ENCODE measurements around the gene APLNR.
A peak's percentile ranks its signal among the peaks of the same experiment; 100 is the strongest.

APLNR gene

GRCh38 chr11:57235761-57236703 is 1.0 kb downstream of the APLNR start:
- no peaks in the 10 kb centered on the region for H3K9me3 ChIP-seq (ENCODE audit: control insufficient read depth in 2 of 2, low read length in 2 of 2)
- H3K36me3 ChIP-seq (ENCODE audit: control insufficient read depth in 2 of 2, insufficient read depth in 2 of 2, low read length in 2 of 2): no peaks in the 10 kb centered on the region
- no peaks in the 10 kb centered on the region for H3K4me1 ChIP-seq (ENCODE audit: control insufficient read depth in 2 of 2, insufficient read depth in 2 of 2, low read length in 2 of 2)
- H3K27me3 ChIP-seq (ENCODE audit: control insufficient read depth in 2 of 2, insufficient read depth in 2 of 2, low read length in 2 of 2): no peaks in the 10 kb centered on the region
- no peak overlapping the region for H3K27ac ChIP-seq (ENCODE audit: low read depth in 2 of 2, low read length in 2 of 2)
- no peak overlapping the region for H3K9ac ChIP-seq (ENCODE audit: low read depth in 1 of 2, low read length in 2 of 2)
- H3K4me3 ChIP-seq (ENCODE audit: low read length in 2 of 2): peak overlapping the region in 1 of 2 donors; percentile 20

DNA sequence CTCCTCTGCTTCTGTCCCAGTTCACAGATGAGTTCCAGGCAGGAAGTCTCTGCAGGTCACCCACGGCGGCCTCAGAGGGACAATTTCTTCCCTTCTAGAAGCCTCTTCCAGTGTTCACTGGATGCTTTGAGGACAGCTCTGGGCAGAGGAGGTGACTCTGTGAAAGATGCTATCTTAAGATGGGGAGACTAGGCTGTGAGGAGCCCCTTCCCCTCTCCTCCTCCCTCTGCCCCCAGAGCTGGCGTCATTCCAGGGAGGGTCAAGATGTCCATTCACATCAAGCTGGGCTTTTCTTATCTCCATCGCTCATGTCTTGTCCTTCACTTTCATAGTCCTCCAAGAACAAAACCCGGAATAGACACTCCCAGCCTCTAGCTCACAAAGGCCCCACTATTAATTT is 3.3 kb downstream of the APLNR start:
- Histone ChIP-seq H3K9ac (ENCODE audit: low read depth in 1 of 2, low read length in 2 of 2) (no peak overlapping the region), H3K9me3 (ENCODE audit: control insufficient read depth in 2 of 2, low read length in 2 of 2) (no peaks in the 10 kb centered on the region), H3K27ac (ENCODE audit: low read depth in 2 of 2, low read length in 2 of 2) (no peak overlapping the region), H3K4me3 (ENCODE audit: low read length in 2 of 2) (no peak overlapping the region), H3K27me3 (ENCODE audit: control insufficient read depth in 2 of 2, insufficient read depth in 2 of 2, low read length in 2 of 2) (no peaks in the 10 kb centered on the region), H3K4me1 (ENCODE audit: control insufficient read depth in 2 of 2, insufficient read depth in 2 of 2, low read length in 2 of 2) (no peaks in the 10 kb centered on the region), H3K36me3 (ENCODE audit: control insufficient read depth in 2 of 2, insufficient read depth in 2 of 2, low read length in 2 of 2) (no peaks in the 10 kb centered on the region)

GRCh38 chr11:57231539-57232253 is 5.4 kb downstream of the APLNR start:
- Histone ChIP-seq H3K36me3 (ENCODE audit: control insufficient read depth in 2 of 2, insufficient read depth in 2 of 2, low read length in 2 of 2) (no peaks in the 10 kb centered on the region), H3K4me3 (ENCODE audit: low read length in 2 of 2) (no peak overlapping the region), H3K9me3 (ENCODE audit: control insufficient read depth in 2 of 2, low read length in 2 of 2) (no peaks in the 10 kb centered on the region), H3K27ac (ENCODE audit: low read depth in 2 of 2, low read length in 2 of 2) (no peak overlapping the region), H3K4me1 (ENCODE audit: control insufficient read depth in 2 of 2, insufficient read depth in 2 of 2, low read length in 2 of 2) (no peaks in the 10 kb centered on the region), H3K9ac (ENCODE audit: low read depth in 1 of 2, low read length in 2 of 2) (no peak overlapping the region), H3K27me3 (ENCODE audit: control insufficient read depth in 2 of 2, insufficient read depth in 2 of 2, low read length in 2 of 2) (no peaks in the 10 kb centered on the region)

- H3K27me3 ChIP-seq (ENCODE audit: control insufficient read depth in 2 of 2, insufficient read depth in 2 of 2, low read length in 2 of 2): no peaks in the 10 kb centered on the region
- no peak overlapping the region for H3K27ac ChIP-seq (ENCODE audit: low read depth in 2 of 2, low read length in 2 of 2)
- H3K9ac ChIP-seq (ENCODE audit: low read depth in 1 of 2, low read length in 2 of 2): no peak overlapping the region
- H3K9me3 ChIP-seq (ENCODE audit: control insufficient read depth in 2 of 2, low read length in 2 of 2): no peaks in the 10 kb centered on the region
- H3K4me3 ChIP-seq (ENCODE audit: low read length in 2 of 2): no peak overlapping the region
- no peaks in the 10 kb centered on the region for H3K36me3 ChIP-seq (ENCODE audit: control insufficient read depth in 2 of 2, insufficient read depth in 2 of 2, low read length in 2 of 2)
- H3K4me1 ChIP-seq (ENCODE audit: control insufficient read depth in 2 of 2, insufficient read depth in 2 of 2, low read length in 2 of 2): no peaks in the 10 kb centered on the region
These were observed 6.1 kb downstream of the APLNR start for GRCh38 chr11:57230791-57231538.

- H3K27ac ChIP-seq (ENCODE audit: low read depth in 2 of 2, low read length in 2 of 2): no peak overlapping the region
- no peak overlapping the region for H3K4me3 ChIP-seq (ENCODE audit: low read length in 2 of 2)
- H3K9ac ChIP-seq (ENCODE audit: low read depth in 1 of 2, low read length in 2 of 2): no peak overlapping the region
- H3K4me1 ChIP-seq (ENCODE audit: control insufficient read depth in 2 of 2, insufficient read depth in 2 of 2, low read length in 2 of 2): no peaks in the 10 kb centered on the region
- H3K36me3 ChIP-seq (ENCODE audit: control insufficient read depth in 2 of 2, insufficient read depth in 2 of 2, low read length in 2 of 2): no peaks in the 10 kb centered on the region
- no peaks in the 10 kb centered on the region for H3K9me3 ChIP-seq (ENCODE audit: control insufficient read depth in 2 of 2, low read length in 2 of 2)
- H3K27me3 ChIP-seq (ENCODE audit: control insufficient read depth in 2 of 2, insufficient read depth in 2 of 2, low read length in 2 of 2): no peaks in the 10 kb centered on the region
These were observed 6.7 kb downstream of the APLNR start for GRCh38 chr11:57230316-57230715.

DNA sequence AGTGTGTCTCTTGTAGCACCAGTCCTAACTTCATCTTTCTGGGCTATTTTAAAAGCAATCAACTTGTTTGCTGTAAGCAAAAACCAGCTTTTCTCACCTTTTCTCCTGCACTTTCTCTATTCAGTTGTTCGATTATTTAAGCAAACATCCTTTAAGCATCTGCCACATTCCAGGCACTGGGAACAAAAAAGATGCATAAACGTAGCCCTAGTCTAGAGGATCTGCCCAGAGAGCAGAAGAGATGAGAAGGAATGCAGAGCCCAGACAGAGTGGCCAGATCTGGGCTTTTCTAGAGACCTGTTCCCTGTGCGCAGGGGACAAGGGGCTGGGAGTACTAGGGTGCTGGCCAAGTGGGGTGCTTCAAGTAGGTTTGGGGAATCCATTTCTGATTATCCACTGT is 8.4 kb downstream of the APLNR start:
- Histone ChIP-seq H3K27me3 (ENCODE audit: control insufficient read depth in 2 of 2, insufficient read depth in 2 of 2, low read length in 2 of 2) (no peaks in the 10 kb centered on the region), H3K36me3 (ENCODE audit: control insufficient read depth in 2 of 2, insufficient read depth in 2 of 2, low read length in 2 of 2) (no peaks in the 10 kb centered on the region), H3K9ac (ENCODE audit: low read depth in 1 of 2, low read length in 2 of 2) (no peak overlapping the region), H3K4me1 (ENCODE audit: control insufficient read depth in 2 of 2, insufficient read depth in 2 of 2, low read length in 2 of 2) (no peaks in the 10 kb centered on the region), H3K9me3 (ENCODE audit: control insufficient read depth in 2 of 2, low read length in 2 of 2) (no peaks in the 10 kb centered on the region), H3K27ac (ENCODE audit: low read depth in 2 of 2, low read length in 2 of 2) (no peak overlapping the region), H3K4me3 (ENCODE audit: low read length in 2 of 2) (no peak overlapping the region)

DNA sequence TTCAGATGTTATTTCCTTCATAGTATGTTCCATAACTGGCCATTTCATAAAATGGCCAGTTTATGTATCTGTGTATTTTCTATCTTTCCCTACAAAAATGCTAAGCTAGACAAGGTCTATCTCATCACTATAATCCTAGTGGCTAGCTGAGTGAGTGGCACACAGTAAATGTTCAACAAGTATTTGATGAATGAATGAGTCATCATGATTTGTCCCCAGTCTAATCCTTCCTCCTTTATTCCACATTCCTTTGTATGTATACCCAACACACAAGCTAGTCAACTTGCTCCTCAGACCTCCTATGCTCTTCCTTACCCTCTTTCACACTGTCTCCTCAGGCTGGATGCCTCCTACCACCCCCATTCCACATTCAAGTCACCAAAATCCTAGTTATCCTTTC is 12.5 kb downstream of the APLNR start:
- H3K36me3 ChIP-seq (ENCODE audit: control insufficient read depth in 2 of 2, insufficient read depth in 2 of 2, low read length in 2 of 2): no peaks in the 10 kb centered on the region
- H3K4me3 ChIP-seq (ENCODE audit: low read length in 2 of 2): no peak overlapping the region
- no peaks in the 10 kb centered on the region for H3K9me3 ChIP-seq (ENCODE audit: control insufficient read depth in 2 of 2, low read length in 2 of 2)
- no peaks in the 10 kb centered on the region for H3K27me3 ChIP-seq (ENCODE audit: control insufficient read depth in 2 of 2, insufficient read depth in 2 of 2, low read length in 2 of 2)
- H3K27ac ChIP-seq (ENCODE audit: low read depth in 2 of 2, low read length in 2 of 2): no peak overlapping the region
- no peak overlapping the region for H3K9ac ChIP-seq (ENCODE audit: low read depth in 1 of 2, low read length in 2 of 2)
- H3K4me1 ChIP-seq (ENCODE audit: control insufficient read depth in 2 of 2, insufficient read depth in 2 of 2, low read length in 2 of 2): no peaks in the 10 kb centered on the region

DNA sequence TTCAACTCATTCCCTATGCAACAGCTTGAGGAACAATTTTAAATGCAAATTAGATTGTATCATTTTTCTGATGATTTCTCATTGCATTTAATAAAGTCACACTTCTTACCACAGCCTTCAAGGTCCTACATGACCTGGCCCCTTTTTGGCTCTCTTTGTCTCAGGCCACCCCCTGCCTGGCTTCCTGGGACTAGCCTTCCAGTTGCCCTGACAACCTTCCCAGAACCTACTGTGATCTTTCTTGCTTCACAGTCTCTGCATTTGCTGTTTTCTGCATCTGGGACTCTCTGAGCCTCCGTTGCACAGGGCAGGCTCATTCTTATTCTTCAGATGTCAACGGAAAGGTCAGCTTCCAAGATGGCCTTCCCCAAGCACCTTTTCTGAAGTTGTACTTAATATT is 12.9 kb downstream of the APLNR start:
- Histone ChIP-seq H3K27me3 (ENCODE audit: control insufficient read depth in 2 of 2, insufficient read depth in 2 of 2, low read length in 2 of 2) (no peaks in the 10 kb centered on the region), H3K27ac (ENCODE audit: low read depth in 2 of 2, low read length in 2 of 2) (no peak overlapping the region), H3K4me1 (ENCODE audit: control insufficient read depth in 2 of 2, insufficient read depth in 2 of 2, low read length in 2 of 2) (no peaks in the 10 kb centered on the region), H3K36me3 (ENCODE audit: control insufficient read depth in 2 of 2, insufficient read depth in 2 of 2, low read length in 2 of 2) (no peaks in the 10 kb centered on the region), H3K9me3 (ENCODE audit: control insufficient read depth in 2 of 2, low read length in 2 of 2) (no peaks in the 10 kb centered on the region), H3K9ac (ENCODE audit: low read depth in 1 of 2, low read length in 2 of 2) (no peak overlapping the region), H3K4me3 (ENCODE audit: low read length in 2 of 2) (no peak overlapping the region)

- Histone ChIP-seq H3K27me3 (ENCODE audit: control insufficient read depth in 2 of 2, insufficient read depth in 2 of 2, low read length in 2 of 2) (no peaks in the 10 kb centered on the region), H3K4me3 (ENCODE audit: low read length in 2 of 2) (no peak overlapping the region)
These were observed 13.4 kb downstream of the APLNR start for GRCh38 chr11:57223601-57224000.

DNA sequence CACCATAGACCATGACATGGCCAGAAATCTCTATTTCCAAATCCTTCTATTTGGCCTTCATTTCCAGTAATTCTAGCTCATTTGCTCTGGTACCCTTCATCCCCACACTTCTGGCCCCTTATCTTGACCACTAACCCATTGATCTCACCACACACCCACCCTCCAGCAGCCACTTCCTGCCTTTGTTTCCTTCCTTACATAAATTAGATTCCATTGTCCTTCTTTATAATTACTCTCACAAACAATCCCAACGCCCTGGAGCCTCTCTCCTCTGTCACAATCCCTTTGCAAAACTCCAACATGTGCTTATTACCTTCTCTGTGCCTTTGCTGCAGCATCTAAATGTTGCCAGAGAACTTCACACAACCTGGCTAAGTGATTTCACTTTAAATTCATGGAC is 14.8 kb downstream of the APLNR start:
- Histone ChIP-seq H3K27ac (ENCODE audit: low read depth in 2 of 2, low read length in 2 of 2) (no peak overlapping the region), H3K9ac (ENCODE audit: low read depth in 1 of 2, low read length in 2 of 2) (no peak overlapping the region), H3K4me1 (ENCODE audit: control insufficient read depth in 2 of 2, insufficient read depth in 2 of 2, low read length in 2 of 2) (no peaks in the 10 kb centered on the region), H3K4me3 (ENCODE audit: low read length in 2 of 2) (no peak overlapping the region), H3K36me3 (ENCODE audit: control insufficient read depth in 2 of 2, insufficient read depth in 2 of 2, low read length in 2 of 2) (no peaks in the 10 kb centered on the region), H3K27me3 (ENCODE audit: control insufficient read depth in 2 of 2, insufficient read depth in 2 of 2, low read length in 2 of 2) (no peaks in the 10 kb centered on the region), H3K9me3 (ENCODE audit: control insufficient read depth in 2 of 2, low read length in 2 of 2) (no peaks in the 10 kb centered on the region)

More at GRCh38 chr11:57223601-57224000, 13.4 kb downstream of the APLNR start:
- Histone ChIP-seq H3K36me3 (ENCODE audit: control insufficient read depth in 2 of 2, insufficient read depth in 2 of 2, low read length in 2 of 2) (no peaks in the 10 kb centered on the region), H3K9me3 (ENCODE audit: control insufficient read depth in 2 of 2, low read length in 2 of 2) (no peaks in the 10 kb centered on the region), H3K4me1 (ENCODE audit: control insufficient read depth in 2 of 2, insufficient read depth in 2 of 2, low read length in 2 of 2) (no peaks in the 10 kb centered on the region), H3K27ac (ENCODE audit: low read depth in 2 of 2, low read length in 2 of 2) (no peak overlapping the region), H3K9ac (ENCODE audit: low read depth in 1 of 2, low read length in 2 of 2) (no peak overlapping the region)
